MG63 (cell line): ENCODE data around the gene MRLN. TPM values are rescaled to one million over a fixed set of nuclear protein-coding genes. Genes with fewer than 3 reads are reported as not detected.

Source experiments
- DNase-seq: peaks from one replicate; pipeline ENCODE4 v3.0.0-alpha.2; 2020
- H3K27me3 ChIP-seq: fragments of 250-450 bp; sonication (Bioruptor Pico); 2 replicates; pipeline ENCODE4 v1.5.1; 2020; ENCODE audit warnings: mild to moderate bottlenecking, moderate library complexity
- H3K36me3 ChIP-seq: fragments of 250-450 bp; sonication (Bioruptor Pico); 2 replicates; pipeline ENCODE4 v1.5.1; 2020; ENCODE audit warnings: mild to moderate bottlenecking, moderate library complexity
- H3K4me3 ChIP-seq: fragments of 250-450 bp; sonication (Bioruptor Pico); 2 replicates; pipeline ENCODE4 v1.5.1; 2020; ENCODE audit warnings: mild to moderate bottlenecking, moderate library complexity
- H3K9me3 ChIP-seq: fragments of 250-450 bp; sonication (Bioruptor Pico); 2 replicates; pipeline ENCODE4 v1.5.1; 2020; ENCODE audit warnings: mild to moderate bottlenecking, moderate library complexity
- total RNA-seq: library from RNA; depleted of rRNA; stranded (reverse); fragments of >200 nt; shearing (Covaris generic); gene quantifications from 2 replicates; pipeline ENCODE4 v1.2.3, GENCODE V29; 2014; ENCODE audit warnings: low replicate concordance

The MRLN gene
- total RNA-seq, 1 experiment from 2014 or later: not detected

DNA sequence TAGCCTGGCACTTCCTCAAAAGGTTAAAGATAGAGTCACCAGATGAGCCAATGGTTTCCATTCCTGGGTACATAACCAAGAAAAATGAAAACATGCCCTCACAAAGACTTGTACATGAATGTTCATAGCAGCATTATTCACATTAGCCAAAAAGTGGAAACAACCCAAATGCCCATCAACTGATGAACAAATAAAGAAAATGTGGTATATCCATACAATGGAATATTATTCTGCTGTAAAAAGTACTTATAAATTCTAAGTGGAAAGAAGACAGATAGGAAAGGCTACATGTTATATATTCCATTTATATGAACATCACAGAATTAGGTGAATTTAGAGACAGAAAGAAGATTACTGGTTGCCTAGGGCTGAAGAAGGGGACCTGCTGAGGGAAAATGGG, 32.9 kb downstream of the MRLN start:
- Histone ChIP-seq H3K36me3 (no peaks in the 10 kb centered on the region), H3K9me3 (no peaks in the 10 kb centered on the region), H3K27me3 (no peaks in the 10 kb centered on the region; the same call in none of the 2 replicates), H3K4me3 (no peak overlapping the region)
- no peak for DNase-seq

DNA sequence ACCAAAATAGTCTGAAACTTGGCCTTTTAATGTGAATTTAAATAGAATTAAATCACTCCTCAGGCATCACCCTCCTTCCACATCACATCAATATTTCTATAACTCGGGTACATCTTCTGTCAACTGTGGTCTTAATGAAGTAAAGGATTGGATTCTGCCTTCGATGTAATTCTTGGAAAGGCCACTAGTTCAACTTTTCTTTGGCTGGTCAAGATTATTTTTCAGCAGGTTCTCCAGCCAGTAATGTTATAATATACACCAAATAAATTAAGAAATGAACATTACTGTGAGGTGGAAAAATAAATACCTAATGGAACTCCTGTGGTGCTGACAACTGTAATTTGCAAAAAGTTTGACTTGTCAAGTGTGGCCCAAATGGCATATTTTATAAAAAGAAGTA, 33.9 kb downstream of the MRLN start:
- Histone ChIP-seq H3K4me3 (no peak overlapping the region), H3K36me3 (no peaks in the 10 kb centered on the region), H3K27me3 (no peaks in the 10 kb centered on the region; the same call in none of the 2 replicates), H3K9me3 (no peaks in the 10 kb centered on the region)
- no peak for DNase-seq

DNA sequence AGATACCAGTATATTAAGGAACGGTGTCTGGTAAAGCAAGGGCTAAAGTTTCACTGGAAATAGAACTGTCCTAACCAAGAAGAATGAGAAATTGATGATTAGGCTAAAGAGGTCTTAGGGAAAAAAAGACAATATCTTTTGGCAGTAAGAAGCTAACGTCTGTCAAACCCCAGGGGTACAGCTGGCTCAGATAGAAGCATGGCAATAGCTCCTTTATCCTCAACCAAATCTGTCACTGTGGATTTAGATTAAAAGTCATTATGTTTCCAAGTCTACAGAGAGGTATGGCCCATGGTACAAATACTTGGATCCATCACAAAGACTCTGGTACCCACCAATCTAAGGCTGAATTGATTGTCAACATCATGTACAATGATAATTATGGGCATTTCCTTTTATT, 35.0 kb downstream of the MRLN start:
- Histone ChIP-seq H3K36me3 (no peaks in the 10 kb centered on the region), H3K4me3 (no peak overlapping the region), H3K27me3 (no peaks in the 10 kb centered on the region; the same call in none of the 2 replicates), H3K9me3 (no peaks in the 10 kb centered on the region)
- no peak for DNase-seq

DNA sequence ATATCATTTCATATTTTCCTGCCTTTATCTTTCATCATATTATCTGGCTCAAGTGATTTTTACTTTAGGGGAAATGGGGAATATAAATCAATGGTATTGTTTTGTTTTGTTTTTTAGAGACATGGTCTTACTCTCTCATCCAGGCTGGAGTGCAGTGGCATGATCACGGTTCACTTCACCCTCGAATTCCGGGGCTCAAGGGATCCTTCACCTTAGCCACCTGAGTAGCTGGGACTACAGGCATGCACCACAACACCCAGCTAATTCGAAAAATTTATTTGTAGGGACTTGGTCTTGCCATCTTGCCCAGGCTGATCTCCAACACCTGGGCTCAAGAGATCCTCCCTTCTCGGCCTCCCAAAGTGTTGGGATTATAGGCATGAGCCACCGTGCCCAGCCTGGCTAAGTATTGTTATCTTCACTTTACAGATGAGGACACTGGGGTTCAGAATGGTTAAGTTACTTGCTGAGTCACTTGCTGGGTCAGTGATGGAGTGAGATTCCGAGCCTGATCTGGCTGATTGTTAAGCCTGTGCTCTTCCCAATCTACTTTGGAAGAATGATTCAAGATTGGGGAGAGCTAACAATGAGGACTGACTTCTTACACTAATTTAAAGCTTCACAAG, 39.9 kb downstream of the MRLN start:
- no peaks in the 10 kb centered on the region for H3K9me3 ChIP-seq
- H3K36me3 ChIP-seq: no peaks in the 10 kb centered on the region
- DNase-seq: no peak
- no peak overlapping the region for H3K4me3 ChIP-seq
- H3K27me3 ChIP-seq: peaks cover 3% of the 10 kb centered on the region

DNA sequence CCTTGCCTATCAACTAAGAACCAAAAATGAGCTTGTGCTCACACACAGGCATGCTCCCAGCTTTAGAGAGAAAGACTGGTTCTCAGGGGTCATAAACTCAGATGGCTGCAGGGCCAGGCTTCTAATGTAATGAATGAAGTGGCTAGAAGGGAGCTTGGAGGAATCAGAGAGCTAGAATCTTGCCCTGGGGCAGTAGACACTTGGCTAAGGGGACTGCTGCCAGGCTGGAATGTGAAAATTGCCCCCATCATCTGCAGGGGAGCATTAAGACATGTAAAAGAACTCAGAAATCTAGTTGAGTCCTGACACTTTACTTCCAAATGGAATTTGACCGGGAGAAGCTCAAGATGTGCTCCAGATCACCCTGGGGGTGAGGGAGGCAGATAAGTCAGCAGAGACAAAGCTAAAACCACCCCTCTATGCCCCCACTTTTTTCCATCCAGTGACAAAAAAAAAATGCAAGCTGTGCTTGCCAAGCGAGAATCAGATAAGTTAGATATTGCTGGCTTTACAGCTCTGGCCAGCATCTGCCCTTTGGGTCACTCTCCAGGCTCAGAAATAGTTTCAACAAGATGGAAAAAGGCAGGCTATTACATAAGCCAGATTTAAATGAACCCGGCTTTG, 41.3 kb downstream of the MRLN start:
- Histone ChIP-seq H3K36me3 (no peaks in the 10 kb centered on the region), H3K4me3 (no peak overlapping the region), H3K9me3 (no peaks in the 10 kb centered on the region), H3K27me3 (peaks cover 3% of the 10 kb centered on the region)
- no peak for DNase-seq

DNA sequence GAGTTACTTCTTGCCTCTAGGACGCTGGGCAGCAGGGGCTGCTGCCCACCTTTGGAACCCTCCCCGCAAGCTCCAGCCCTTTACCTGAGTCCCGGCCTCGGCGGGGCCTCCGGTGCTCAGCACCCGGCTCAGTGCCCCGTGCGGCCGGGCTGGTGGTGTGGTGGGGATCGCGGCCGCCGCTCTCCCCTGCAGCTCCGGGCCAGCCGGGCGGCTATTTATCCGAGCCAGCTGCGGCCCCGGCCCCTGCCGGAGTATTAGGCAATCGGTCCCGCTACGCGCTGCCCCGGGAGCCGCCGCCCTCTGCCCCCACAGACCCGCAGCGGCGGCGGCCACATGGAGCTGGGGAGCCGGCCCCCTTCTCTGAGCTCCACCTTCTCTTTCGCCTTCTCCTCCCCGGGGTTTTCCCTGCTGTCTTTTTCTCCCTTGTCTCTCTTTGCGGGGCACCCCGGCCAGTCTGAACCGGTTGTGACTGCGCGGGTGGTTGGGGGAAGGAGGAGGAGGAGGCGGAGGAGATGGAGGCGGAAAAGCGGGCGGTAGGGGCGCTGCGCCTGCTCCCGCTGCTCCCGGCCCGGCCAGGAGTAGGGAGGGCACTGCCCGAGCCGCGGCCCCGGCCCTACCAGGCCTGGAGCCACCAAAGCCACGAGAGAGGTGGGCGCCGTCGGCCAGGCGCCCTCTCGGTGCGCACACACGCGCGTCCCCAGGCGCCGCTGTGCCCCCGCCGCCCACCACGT, 43.7 kb downstream of the MRLN start, which contains the start of gene SLC16A9:
TSS of gene SLC16A9 (minus strand) at position 456 of the 731 bp plus-strand sequence. CDS start 25,559 bp downstream, outside the sequence.
- Histone ChIP-seq H3K36me3 (no peaks in the 10 kb centered on the region), H3K9me3 (no peaks in the 10 kb centered on the region), H3K27me3 (peaks cover 3% of the 10 kb centered on the region), H3K4me3 (peak within 1 kb of the TSS; percentile 58)
- peak; percentile 64 for DNase-seq

DNA sequence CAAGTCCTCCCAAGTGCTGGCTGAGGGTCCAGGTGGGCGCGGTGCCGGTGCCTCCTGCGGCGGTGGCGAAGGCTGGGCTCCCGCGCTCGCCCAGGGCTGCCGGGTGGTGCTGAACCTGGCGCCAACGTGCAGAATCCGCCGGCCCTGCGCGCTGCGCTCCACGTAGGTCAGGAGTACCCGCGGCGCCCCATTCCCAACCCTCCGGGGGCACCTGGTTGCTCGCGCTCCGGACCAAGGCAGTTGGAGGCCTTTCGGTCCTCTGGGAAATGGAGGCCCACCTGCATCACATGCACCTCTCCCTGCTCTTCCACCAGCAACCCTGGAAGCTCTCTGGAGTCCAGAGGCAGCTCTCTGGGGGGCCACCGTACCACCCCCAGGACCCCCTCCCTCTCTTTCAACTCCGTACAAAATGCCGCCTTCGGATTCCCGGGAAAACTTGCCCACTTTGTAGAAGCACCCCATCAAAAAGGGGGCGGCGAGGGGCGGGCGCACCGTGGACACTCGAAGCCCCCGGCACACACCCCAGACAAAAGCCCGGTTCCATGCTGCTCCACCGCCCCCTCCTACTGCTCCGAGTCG, 44.4 kb downstream of the MRLN start:
- H3K36me3 ChIP-seq: no peaks in the 10 kb centered on the region
- DNase-seq: peak; percentile 32
- H3K9me3 ChIP-seq: no peaks in the 10 kb centered on the region
- H3K4me3 ChIP-seq: peak overlapping the region; percentile 58
- H3K27me3 ChIP-seq: peaks cover 3% of the 10 kb centered on the region

DNA sequence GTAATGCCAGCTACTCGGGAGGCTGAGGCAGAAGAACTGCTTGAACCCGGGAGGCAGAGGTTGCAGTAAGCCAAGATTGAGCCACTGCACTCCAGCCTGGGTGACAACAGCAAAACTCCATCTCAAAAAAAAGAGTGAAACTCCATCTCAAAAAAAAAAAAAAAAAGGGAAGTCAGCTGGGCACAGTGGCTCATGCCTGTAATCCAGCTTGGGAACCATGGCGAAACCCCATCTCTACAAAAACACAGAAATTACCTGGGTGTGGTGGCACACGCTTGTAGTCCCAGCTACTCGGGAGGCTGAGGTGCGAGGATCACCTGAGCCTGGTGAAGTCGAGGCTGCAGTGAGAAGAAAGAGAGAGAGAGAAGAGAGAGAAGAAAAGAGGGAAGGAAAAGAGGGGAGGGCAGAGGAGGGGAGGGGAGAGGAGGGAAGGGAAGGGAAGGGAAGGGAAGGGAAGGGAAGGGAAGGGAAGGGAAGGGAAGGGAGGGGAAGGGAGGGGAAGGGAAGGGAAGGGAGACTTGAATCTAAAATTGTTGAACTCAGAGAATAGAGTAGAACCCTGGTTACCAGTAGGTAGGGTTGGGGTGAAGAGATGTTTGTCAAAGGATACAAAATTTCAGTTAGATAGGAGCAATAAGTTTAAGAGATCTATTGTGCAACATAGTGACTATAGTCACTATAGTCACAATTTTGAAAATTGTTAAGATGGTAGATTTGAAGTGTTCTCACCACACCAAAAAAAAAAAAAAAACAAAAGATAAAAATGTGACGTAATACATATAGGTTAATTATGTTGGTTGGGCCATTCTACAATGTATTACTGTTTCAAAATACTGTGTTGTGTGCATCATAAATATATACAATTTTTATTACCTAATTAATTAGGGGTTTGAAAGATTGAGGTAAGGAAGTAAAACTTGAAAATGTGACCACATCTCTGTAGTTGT, 46.1 kb downstream of the MRLN start:
- Histone ChIP-seq H3K4me3 (no peak overlapping the region), H3K36me3 (no peaks in the 10 kb centered on the region), H3K9me3 (no peaks in the 10 kb centered on the region), H3K27me3 (peaks cover 3% of the 10 kb centered on the region)
- no peak for DNase-seq

DNA sequence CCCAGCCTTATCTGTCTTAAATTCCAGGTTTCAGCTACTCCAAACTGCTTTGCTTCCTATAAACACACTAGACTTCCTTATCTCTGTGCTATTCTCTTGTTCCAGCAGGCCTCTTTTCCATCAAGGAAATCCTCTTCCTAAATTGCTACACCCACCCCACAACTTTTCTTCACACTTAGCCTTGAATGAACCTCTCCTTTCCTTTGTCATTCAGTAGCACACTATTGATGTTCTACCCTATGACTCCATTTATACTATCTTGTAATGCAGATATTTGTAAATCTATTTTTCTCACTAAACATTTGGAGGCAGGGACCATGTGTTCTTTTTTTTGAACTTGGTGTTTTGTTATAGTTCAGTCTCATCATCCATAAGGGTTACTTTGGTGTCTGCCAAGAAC, 47.3 kb downstream of the MRLN start:
- Histone ChIP-seq H3K9me3 (no peaks in the 10 kb centered on the region), H3K4me3 (no peak overlapping the region), H3K27me3 (no peaks in the 10 kb centered on the region; the same call in none of the 2 replicates), H3K36me3 (no peaks in the 10 kb centered on the region)
- DNase-seq: no peak

DNA sequence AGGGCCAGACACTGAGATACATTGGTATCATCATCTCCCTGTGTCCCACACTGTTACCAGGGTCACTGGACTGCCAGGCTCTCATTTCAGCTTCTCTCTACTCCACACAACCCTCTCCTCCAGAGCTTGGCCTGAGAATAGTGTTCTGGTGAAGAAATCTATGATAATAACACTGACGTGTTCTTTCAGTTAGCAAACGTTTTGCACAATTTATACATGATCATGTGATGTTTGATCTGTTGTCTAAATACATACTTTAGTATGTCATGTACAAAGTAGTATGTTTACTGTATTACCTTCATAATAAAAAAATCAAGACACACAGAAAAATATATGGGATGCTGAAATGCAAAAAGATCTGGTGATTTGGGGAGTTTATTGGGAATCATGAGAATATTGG, 48.6 kb downstream of the MRLN start:
- H3K4me3 ChIP-seq: no peak overlapping the region
- H3K9me3 ChIP-seq: no peaks in the 10 kb centered on the region
- no peaks in the 10 kb centered on the region for H3K36me3 ChIP-seq
- no peak for DNase-seq
- H3K27me3 ChIP-seq: no peaks in the 10 kb centered on the region; the same call in none of the 2 replicates

DNA sequence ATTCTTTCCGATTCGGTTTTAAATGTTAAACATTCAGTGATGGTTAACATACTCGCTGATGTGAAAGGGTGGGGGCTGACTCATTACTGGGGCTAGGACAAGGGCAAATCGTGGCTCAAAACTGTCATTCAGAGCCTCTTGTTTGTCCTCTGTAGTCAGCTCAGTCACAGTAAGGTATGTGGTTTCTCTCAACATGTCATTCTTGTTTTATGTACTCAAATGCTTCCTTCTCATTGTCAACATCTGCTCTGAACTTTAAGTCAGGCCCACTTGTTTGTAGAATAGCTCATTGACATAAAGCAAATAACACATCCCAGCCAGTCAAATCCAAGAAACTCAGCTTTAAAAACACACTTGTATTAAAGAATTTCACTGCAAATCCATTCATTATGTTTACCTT, 50.9 kb downstream of the MRLN start:
- H3K9me3 ChIP-seq: no peaks in the 10 kb centered on the region
- DNase-seq: no peak

DNA sequence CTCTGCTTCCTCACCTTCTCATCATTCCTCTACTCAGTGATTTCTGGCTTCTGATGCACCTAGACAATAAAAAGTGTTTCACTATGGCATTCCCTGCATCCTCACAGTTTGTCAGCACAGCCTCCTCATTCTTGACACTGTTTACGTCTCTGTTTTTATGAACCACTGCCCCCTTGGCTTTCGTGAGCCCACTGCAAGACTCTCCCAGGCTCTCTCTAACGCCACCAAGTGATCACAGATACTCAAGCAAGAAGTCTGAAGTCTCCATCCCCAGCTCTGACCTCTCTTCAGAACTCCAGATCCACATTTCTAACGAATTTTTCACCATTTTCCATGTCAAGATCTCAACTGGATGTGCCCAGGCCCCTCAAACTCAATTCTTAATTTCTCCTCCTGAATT, 52.5 kb downstream of the MRLN start:
- DNase-seq: no peak
- Histone ChIP-seq H3K9me3 (no peaks in the 10 kb centered on the region), H3K4me3 (no peak overlapping the region), H3K27me3 (no peaks in the 10 kb centered on the region), H3K36me3 (no peaks in the 10 kb centered on the region)

More for the DNA sequence above, 50.9 kb downstream of the MRLN start:
- no peaks in the 10 kb centered on the region for H3K27me3 ChIP-seq
- no peaks in the 10 kb centered on the region for H3K36me3 ChIP-seq
- no peak overlapping the region for H3K4me3 ChIP-seq

DNA sequence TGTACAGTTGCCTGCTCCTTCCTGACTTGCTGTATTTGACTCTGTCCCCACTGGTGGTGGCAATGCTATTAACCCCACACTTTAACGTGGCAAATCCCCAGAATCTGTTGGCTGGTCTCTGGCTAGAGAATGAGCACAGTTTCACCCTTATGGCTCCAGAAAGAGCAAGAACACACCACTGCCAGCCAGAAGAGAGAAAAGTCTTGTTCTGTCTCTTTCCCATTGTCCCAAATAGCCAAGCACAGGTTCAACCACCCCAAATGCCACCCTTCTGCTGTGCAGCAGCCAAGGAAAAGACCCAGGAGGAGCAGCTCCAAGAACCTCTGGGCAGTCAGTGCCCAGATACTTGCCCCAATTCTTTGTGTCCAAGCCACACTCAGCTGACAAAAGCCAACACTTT, 54.9 kb downstream of the MRLN start:
- H3K9me3 ChIP-seq: no peaks in the 10 kb centered on the region
- H3K27me3 ChIP-seq: no peaks in the 10 kb centered on the region
- DNase-seq: no peak
- no peaks in the 10 kb centered on the region for H3K36me3 ChIP-seq
- no peak overlapping the region for H3K4me3 ChIP-seq

DNA sequence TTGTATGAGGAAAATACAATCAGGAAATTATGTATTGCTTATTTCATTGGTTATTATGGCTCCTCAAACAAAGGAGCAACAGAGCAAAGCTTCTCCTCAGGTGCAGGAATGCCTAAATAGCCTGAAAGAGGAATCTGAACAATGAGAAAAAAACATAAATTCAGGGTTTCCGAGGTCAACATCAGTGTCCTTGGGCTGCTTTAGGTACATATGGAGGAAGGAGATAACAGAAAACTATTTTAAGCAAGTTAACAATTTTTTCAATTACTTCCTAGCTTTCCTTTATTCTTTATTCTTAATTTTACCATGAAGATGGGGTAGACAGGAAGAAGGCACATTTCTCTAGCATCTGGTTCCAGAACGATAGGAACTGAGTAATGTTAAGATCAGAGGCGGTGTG, 57.6 kb downstream of the MRLN start:
- no peak for DNase-seq
- no peak overlapping the region for H3K4me3 ChIP-seq
- H3K9me3 ChIP-seq: no peaks in the 10 kb centered on the region
- no peaks in the 10 kb centered on the region for H3K27me3 ChIP-seq
- no peaks in the 10 kb centered on the region for H3K36me3 ChIP-seq

DNA sequence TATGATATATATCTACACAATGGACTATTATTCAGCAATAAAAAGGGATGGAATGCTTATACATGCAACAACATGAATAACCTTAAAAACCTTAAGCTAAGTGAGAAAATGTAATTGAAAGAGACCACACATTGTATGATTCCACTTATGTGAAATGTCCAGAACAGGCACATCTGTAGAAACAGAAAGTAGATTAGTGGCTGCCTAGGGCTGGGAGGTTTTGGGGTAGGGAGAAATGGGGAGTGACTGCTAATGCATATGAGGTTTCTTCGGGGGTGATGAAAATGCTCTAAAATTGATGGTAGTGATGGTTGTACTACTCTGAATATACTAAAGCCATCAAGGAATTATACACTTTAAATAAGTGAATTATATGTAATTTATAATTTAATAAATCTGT, 58.3 kb downstream of the MRLN start:
- H3K4me3 ChIP-seq: no peak overlapping the region
- H3K27me3 ChIP-seq: no peaks in the 10 kb centered on the region
- H3K36me3 ChIP-seq: no peaks in the 10 kb centered on the region
- no peak for DNase-seq
- H3K9me3 ChIP-seq: no peaks in the 10 kb centered on the region

DNA sequence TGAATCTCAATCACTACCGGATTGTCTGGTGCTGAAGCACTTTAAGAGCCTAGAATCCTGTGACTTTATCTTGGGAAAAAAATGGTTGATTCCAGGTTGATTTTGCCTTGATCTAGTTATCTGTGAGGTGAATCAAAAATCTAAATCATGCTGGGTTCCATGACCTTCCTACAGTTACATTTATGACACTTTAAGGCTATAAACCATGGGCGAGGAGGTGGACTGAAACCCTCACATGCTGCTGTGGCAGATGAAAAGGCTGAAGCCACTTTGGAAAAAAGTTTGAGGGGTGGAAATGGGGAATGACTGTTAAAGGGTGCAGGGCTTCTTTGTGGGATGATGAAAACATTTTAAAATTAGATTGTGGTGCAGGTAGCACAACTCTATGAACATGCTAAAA, 61.1 kb downstream of the MRLN start:
- no peak for DNase-seq
- Histone ChIP-seq H3K4me3 (no peak overlapping the region), H3K9me3 (no peaks in the 10 kb centered on the region), H3K36me3 (no peaks in the 10 kb centered on the region), H3K27me3 (no peaks in the 10 kb centered on the region)
